HG02642 (cell line): ENCODE results near the gene PABPC1L.

Experiments used
- ATAC-seq: cut with Tn5 transposase; IDR thresholded peaks from one replicate; pipeline ENCODE4 v1.9.1; 2021; ENCODE audit warnings: mild to moderate bottlenecking; ENCODE audit not compliant: unreplicated experiment, poor library complexity

Gene PABPC1L

GRCh38 chr20:44941120-44941691, 31.3 kb downstream of the PABPC1L start:
- ATAC-seq = no peak

GRCh38 chr20:44942264-44942973, 32.6 kb downstream of the PABPC1L start:
- ATAC-seq = no peak

- no peak for ATAC-seq
Measured at GRCh38 chr20:44943828-44944227, 34.0 kb downstream of the PABPC1L start.

GRCh38 chr20:44945261-44945660, 35.4 kb downstream of the PABPC1L start:
- no peak for ATAC-seq

GRCh38 chr20:44946271-44946852, 36.5 kb downstream of the PABPC1L start:
- ATAC-seq = no peak

- ATAC-seq = no peak
Measured at GRCh38 chr20:44948107-44948506, 38.2 kb downstream of the PABPC1L start.

DNA sequence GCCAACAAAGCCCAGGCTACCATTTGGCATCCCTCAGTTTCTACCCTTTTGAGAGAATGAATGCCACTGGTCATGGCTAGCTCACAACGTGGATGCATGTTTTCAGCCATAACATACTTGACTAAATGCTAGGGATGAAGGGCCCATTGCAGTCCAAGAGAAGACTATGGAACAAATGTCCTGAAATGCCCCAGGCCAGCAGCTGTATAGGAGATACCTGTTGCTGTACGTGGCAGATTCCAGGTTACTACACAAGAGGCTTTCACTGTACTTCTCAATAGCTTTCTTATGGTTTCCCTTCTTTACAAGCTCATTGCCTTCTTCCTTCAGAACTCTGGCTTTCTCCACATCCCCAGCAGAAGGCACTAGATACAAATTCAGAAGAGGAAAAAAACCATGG, 38.7 kb downstream of the PABPC1L start:
- no peak for ATAC-seq

DNA sequence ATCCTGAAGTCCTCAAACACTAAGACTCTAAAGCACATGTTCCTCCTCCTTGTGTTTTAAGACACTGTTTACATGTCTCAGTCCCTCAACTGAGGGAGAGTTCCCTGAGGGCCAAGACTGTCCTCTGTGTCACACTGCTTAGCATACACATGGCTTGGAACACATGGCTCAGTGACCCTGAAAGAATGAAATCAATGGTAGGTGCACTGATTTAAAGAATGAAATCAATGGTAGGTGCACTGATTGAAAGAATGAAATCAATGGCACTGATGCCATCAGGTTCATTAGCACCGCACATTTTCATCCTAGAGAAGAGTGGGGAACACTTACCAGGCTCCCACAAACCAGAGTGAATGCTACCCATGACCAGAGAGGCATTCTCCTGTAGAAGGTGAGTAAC, 40.5 kb downstream of the PABPC1L start:
- ATAC-seq = no peak

DNA sequence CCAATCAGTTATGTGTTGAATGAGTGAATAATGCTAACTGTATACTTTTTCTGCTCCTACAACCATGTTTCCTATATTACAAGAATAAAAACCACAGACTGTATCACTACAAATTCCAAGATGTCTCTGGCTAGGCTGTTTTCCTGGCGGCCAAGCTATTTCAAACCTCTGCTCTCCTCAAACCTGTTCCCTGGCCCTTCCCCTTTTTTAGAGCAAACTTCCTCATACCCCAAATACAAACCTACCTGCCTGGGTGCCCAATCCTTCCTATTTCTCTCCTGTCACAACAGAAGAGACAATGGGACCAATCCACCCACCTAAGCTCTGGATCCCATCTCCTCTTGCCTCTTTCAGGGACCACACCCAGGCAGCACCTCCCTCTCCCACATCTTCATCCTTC, 42.9 kb downstream of the PABPC1L start:
- no peak for ATAC-seq

- ATAC-seq = no peak
Measured at GRCh38 chr20:44954211-44954610, 44.4 kb downstream of the PABPC1L start.

DNA sequence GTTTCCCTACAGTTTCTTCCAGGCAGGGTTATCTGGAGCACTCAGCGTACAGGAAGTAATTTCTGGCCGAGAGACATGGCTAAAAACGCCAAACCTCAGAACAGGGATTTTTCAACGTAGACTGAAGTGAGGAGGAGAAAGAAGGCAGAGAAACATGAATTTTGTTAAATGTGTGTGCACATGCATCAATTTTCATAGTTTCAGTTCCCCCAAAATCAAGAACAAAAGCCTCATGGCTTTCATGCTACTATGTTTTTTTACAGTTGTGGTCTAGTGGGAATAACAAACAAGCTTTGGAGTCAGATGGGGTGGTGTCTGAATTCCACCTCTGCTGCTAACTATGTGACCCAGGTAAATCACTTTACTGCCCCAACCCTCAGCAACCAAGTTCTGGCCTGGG, 45.4 kb downstream of the PABPC1L start:
- no peak for ATAC-seq

DNA sequence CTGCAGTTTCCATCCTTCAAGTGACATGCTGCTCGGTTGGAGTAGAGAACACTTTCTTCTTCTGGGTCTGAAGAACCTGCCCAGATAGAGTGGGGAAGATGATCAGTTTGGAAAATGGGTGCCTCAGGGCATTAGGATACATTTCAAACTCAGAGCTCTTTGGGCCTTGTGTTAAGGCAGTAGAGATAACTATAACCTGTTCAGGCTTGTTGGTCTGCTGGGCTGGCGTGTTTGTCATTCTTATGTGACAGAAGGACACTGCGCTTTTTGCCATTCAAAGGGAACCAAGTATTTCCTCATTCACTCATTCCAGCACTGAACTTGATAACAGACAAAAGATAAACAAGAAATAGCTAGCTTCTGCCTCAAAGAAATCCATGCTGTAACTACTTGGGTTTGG, 46.5 kb downstream of the PABPC1L start:
- no peak for ATAC-seq

- ATAC-seq = no peak
Measured at GRCh38 chr20:44958276-44958675, 48.4 kb downstream of the PABPC1L start.

DNA sequence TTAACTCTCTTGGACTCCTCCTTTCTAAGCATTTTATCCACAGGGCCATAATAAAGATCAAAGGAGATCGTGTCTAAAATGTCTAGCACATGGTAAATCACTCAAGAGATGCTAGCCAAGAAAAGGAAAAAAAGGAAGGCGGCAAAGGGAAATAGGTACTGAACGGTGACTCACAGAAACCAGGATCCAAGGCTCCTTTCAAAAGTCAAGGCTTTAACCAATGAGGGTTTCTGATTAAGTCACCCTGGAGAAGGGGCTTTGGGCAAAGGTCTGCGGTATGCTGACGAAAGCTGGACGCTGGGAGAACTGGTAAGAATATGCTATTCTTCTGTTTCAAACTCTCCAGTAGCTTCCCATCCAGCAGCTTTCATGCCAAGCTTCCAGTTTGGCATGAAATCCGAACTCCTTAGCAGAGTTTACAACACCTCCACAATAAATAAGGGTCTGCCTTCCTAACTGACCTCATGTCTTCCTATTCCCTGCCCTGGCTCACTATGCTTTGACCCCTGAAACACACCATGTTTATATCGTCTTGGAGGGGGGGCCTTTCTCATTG, 49.3 kb downstream of the PABPC1L start:
- ATAC-seq = no peak

- ATAC-seq = peak; percentile 25
Measured at GRCh38 chr20:44959638-44960102, 49.8 kb downstream of the PABPC1L start.

DNA sequence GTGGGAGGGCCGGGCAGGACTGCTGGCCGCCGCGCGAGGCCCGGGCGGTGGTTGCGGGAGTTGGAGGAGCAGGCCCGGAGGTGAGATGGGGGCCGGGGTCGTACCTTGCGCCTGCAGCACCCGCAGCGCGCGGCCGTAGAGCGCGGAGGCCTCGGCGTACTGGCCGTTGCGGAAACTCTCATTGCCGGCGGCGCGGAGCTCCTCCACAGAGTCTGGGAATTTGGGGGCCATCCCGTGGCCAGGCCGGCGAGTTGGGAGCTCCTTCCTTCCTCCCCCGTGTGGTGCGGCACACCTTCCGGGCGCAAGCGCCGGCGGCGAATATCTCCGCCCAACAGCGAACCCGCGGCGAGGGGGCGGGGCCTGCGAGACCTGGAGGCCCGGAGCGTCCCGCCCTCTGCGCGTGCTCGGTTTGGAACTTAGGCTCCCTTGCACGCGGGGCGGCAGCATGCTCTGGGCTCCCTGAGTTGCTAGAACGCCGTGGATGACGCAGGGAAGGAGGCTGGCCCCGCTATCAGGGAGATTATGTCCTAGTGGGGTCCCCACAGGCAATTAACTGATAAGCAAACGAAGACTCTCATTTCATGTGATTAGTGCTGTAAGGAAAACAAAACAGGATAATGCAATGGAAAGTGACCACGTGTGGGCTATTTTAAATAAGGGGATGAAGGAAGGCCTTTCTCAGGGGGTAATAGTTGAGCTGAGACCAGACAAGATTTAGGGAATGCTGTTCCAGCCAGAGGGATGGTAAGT, 50.4 kb downstream of the PABPC1L start, which contains the start of gene TOMM34:
TSS of gene TOMM34 (minus strand) at position 295 of the 750 bp plus-strand sequence. CDS start at position 231, 64 bp downstream.
- ATAC-seq = peak; percentile 90

GRCh38 chr20:44961011-44961869, 51.4 kb downstream of the PABPC1L start:
- ATAC-seq = no peak

DNA sequence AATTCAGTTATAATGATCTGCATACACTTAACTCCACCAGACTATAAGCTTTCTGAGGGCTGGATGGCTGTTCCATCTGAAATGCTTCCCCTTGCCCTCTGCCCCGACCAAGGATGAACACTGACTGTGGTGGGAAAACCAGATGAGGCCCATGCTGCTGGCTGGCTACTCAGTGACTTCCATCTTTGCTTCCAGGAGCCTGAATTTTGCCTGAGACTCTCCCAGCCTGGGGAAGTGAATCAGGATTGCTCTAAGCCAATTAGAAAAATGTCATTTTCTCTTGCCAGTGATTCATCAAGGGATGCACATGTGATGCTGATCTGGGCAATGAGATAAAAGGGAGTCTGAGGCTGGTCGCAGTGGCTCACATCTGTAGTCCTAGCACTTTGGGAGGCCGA, 52.0 kb downstream of the PABPC1L start:
- ATAC-seq = no peak

DNA sequence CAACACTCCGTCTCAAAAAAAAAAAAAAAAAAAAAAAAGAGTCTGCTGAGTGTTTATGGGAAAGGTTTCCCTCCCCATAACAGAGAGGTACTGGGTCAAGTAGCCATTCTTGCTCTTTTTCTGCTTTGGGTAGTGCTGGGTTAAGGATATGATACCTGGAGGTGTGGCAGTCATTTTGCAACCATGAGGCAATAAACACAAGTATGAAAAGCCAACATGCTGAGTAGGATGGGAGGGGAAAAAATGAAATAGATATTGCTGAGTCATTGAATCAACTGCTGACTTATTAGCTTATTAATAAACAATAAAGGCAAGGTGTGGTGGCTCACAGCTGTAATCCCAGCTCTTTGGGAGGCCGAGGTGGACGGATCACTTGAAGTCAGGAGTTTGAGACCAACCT, 52.6 kb downstream of the PABPC1L start:
- no peak for ATAC-seq
